Esophagus squamous epithelium (tissue), 4 donors: ENCODE measurements around the gene CACNA1B.

ENCODE experiments used
- CTCF ChIP-seq, 6 experiments: fragments of 450-650 bp in 4 of 6; fragments of 200-600 bp in 2 of 6; sonication (generic) in 2 of 6; IDR thresholded peaks; one replicate each; pipeline ENCODE4 v1.5.1; 2016 to 2019; ENCODE audit warnings: antibody characterized with exemption in 6 of 6, mild to moderate bottlenecking in 4 of 6, moderate library complexity in 4 of 6
- POLR2A ChIP-seq, 4 donors: fragments of 450-650 bp; IDR thresholded peaks; one replicate each; pipeline ENCODE4 v1.6.1; 2017; ENCODE audit warnings: antibody characterized with exemption in 4 of 4, mild to moderate bottlenecking in 4 of 4, moderate library complexity in 3 of 4

- no peak for TF ChIP-seq CTCF (IDR thresholded peaks at IDR 0.05)
- TF ChIP-seq POLR2A (IDR thresholded peaks at IDR 0.05): no peak
These were observed 195.3 kb downstream of the CACNA1B start for GRCh38 chr9:138072897-138073296.
